A549 treated with AZD9567 at 1 μM for 4 hours (cell line): ENCODE results near the gene BCR. TPM values are rescaled to one million over a fixed set of nuclear protein-coding genes. Genes with fewer than 3 reads are reported as not detected.

Source experiments
- total RNA-seq: library from RNA; stranded (reverse); fragments of 200-300 nt; extraction: Qiagen RNA extraction; gene quantifications from 5 replicates; pipeline ENCODE4 v1.2.3, GENCODE V29; 2022; ENCODE audit not compliant: insufficient read depth

The BCR gene
- 14.2 to 25.6 TPM (median 16.5 TPM) in 5 replicates for total RNA-seq

DNA sequence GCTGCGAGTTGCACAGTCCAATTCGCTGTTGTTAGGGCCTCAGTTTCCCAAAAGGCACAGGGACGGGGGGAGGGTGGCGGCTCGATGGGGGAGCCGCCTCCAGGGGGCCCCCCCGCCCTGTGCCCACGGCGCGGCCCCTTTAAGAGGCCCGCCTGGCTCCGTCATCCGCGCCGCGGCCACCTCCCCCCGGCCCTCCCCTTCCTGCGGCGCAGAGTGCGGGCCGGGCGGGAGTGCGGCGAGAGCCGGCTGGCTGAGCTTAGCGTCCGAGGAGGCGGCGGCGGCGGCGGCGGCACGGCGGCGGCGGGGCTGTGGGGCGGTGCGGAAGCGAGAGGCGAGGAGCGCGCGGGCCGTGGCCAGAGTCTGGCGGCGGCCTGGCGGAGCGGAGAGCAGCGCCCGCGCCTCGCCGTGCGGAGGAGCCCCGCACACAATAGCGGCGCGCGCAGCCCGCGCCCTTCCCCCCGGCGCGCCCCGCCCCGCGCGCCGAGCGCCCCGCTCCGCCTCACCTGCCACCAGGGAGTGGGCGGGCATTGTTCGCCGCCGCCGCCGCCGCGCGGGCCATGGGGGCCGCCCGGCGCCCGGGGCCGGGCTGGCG lies at the start of gene BCR:
TSS of gene BCR (plus strand) at position 209 of the 592 bp plus-strand sequence. CDS start 452 bp downstream, outside the sequence.

GRCh38 chr22:23144932-23145877 lies 35.1 kb upstream of the BCR start, which contains the start of gene RAB36:
Gene RAB36 (plus strand): TSS chr22:23145477. CDS start chr22:23146617, 1,140 bp downstream.

Other genes starting within 250 kb of the BCR start
- 2.4 to 5.6 TPM (median 3.3 TPM) in 5 replicates for gene GNAZ, start 110.0 kb upstream of the BCR start, total RNA-seq
- 0.99 to 2.1 TPM (median 1.1 TPM) in 4 of 5 replicates, not detected in the other for gene RSPH14, start 38.5 kb upstream of the BCR start, total RNA-seq
- 6.3 to 8.4 TPM (median 6.8 TPM) in 5 replicates for gene RAB36, start 35.0 kb upstream of the BCR start, total RNA-seq